HEK293 (cell line): Measurements from ENCODE around the gene PLK1.

Experiments used
- CTCF ChIP-seq: fragments of 450-650 bp; formaldehyde crosslinking; IDR thresholded peaks from 2 replicates; pipeline ENCODE4 v1.5.1; 2016; ENCODE audit warnings: missing biosample characterization, missing genetic modification characterization
- GLI4 ChIP-seq: fragments of 450-650 bp; formaldehyde crosslinking; IDR thresholded peaks from 2 replicates; pipeline ENCODE4 v1.5.1; 2016; ENCODE audit warnings: missing biosample characterization, missing genetic modification characterization
- HOXA7 ChIP-seq: sonication (generic); formaldehyde crosslinking; IDR thresholded peaks from 2 replicates; pipeline ENCODE4 v1.8.1; 2022; ENCODE audit warnings: missing genetic modification reagents, borderline replicate concordance
- PATZ1 ChIP-seq: fragments of 450-650 bp; formaldehyde crosslinking; IDR thresholded peaks from 2 replicates; pipeline ENCODE4 v1.5.1; 2016; ENCODE audit warnings: missing biosample characterization, missing genetic modification characterization
- REST ChIP-seq: fragments of 450-650 bp; formaldehyde crosslinking; IDR thresholded peaks from 2 replicates; pipeline ENCODE4 v1.5.1; 2016; ENCODE audit warnings: missing biosample characterization, missing genetic modification characterization
- SALL2 ChIP-seq: fragments of 450-650 bp; formaldehyde crosslinking; IDR thresholded peaks from 2 replicates; pipeline ENCODE4 v1.5.0; 2017; ENCODE audit warnings: missing biosample characterization, mild to moderate bottlenecking, missing genetic modification characterization, borderline replicate concordance
- TCF7L2 ChIP-seq: IDR thresholded peaks from 2 replicates; pipeline ENCODE4 v1.6.1; 2011; ENCODE audit warnings: low read depth, mild to moderate bottlenecking, inconsistent platforms, low read length, moderate library complexity, borderline replicate concordance
- TSHZ1 ChIP-seq: fragments of 450-650 bp; formaldehyde crosslinking; IDR thresholded peaks from 2 replicates; pipeline ENCODE4 v1.5.1; 2016; ENCODE audit warnings: missing biosample characterization, missing genetic modification characterization, borderline replicate concordance
- ZNF19 ChIP-seq: fragments of 450-650 bp; formaldehyde crosslinking; IDR thresholded peaks from 2 replicates; pipeline ENCODE4; 2016; ENCODE audit warnings: missing biosample characterization, missing genetic modification characterization, low read depth
- ZNF501 ChIP-seq: fragments of 450-650 bp; formaldehyde crosslinking; IDR thresholded peaks from 2 replicates; pipeline ENCODE4 v1.5.1; 2016; ENCODE audit warnings: missing biosample characterization, missing genetic modification characterization
- ZNF558 ChIP-seq: fragments of 450-650 bp; formaldehyde crosslinking; IDR thresholded peaks from 2 replicates; pipeline ENCODE4 v1.5.1; 2016; ENCODE audit warnings: missing biosample characterization, missing genetic modification characterization
- ZNF791 ChIP-seq: fragments of 450-650 bp; formaldehyde crosslinking; IDR thresholded peaks from 2 replicates; pipeline ENCODE4 v1.5.1; 2016; ENCODE audit warnings: missing biosample characterization, missing genetic modification characterization

GRCh38 chr16:23705517-23705902, 26.8 kb downstream of the PLK1 start:
- TF ChIP-seq TCF7L2 (no peak), REST (no peak), GLI4 (tag by site-specific recombination) (no peak), CTCF (tag by site-specific recombination) (no peak), ZNF791 (no peak), HOXA7 (no peak), ZNF558 (tag by site-specific recombination) (no peak), SALL2 (tag by site-specific recombination) (no peak), TSHZ1 (tag by site-specific recombination) (no peak), PATZ1 (no peak), ZNF19 (tag by site-specific recombination) (no peak), ZNF501 (no peak)
